Measurements from ENCODE around the gene TCF4.

The TCF4 gene

GRCh38 chr18:55432307-55433040 lies 155.5 kb downstream of the TCF4 start:
- in situ Hi-C loops (cut with HindIII; ENCODE audit: low sequenced_read_pairs), result no loop called here
- no peak for DNase-seq (ENCODE audit: low read depth, low spot score)
- TF ChIP-seq CTCF (IDR thresholded peaks at IDR 0.05; ENCODE audit: low read depth, low read length), result no peak

GRCh38 chr18:55430026-55430425 lies 158.0 kb downstream of the TCF4 start:
- in situ Hi-C loops (cut with HindIII; ENCODE audit: low sequenced_read_pairs), result no loop called here

More at GRCh38 chr18:55432307-55433040, 155.5 kb downstream of the TCF4 start:
- no peak overlapping the region for H3K4me3 ChIP-seq (ENCODE audit: low read depth, low read length)

GRCh38 chr18:55427951-55428350 lies 160.0 kb downstream of the TCF4 start:
- TF ChIP-seq CTCF (IDR thresholded peaks at IDR 0.05; ENCODE audit: low read depth, low read length), result no peak
- no peak overlapping the region for H3K4me3 ChIP-seq (ENCODE audit: low read depth, low read length)
- DNase-seq (ENCODE audit: low read depth, low spot score), result no peak
- in situ Hi-C loops (cut with HindIII; ENCODE audit: low sequenced_read_pairs), result no loop called here

More at GRCh38 chr18:55430026-55430425, 158.0 kb downstream of the TCF4 start:
- H3K4me3 ChIP-seq (ENCODE audit: low read depth, low read length), result no peak overlapping the region
- no peak for DNase-seq (ENCODE audit: low read depth, low spot score)
- TF ChIP-seq CTCF (IDR thresholded peaks at IDR 0.05; ENCODE audit: low read depth, low read length), result no peak

DNA sequence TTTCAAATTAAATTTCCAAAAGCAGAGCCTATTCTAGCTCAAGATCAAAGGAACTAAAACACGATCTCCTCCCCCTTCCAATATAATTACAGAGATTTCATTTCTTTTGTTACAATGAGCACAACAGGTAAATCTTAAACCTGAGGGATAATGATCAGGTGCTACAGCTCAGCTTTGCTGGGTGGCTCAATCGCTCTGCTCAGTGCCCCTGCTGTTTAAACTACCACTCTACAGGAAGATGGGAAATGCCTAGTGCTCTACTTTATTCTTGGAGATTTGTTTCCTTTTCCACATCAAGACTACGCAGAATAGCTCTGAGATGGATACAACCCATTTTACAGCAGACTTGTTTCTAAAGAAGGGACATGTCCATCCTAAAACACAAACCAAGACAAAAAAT lies 162.3 kb downstream of the TCF4 start:
- in situ Hi-C loops (cut with HindIII; ENCODE audit: low sequenced_read_pairs), result no loop called here
- no peak for TF ChIP-seq CTCF (IDR thresholded peaks at IDR 0.05; ENCODE audit: low read depth, low read length)
- DNase-seq (ENCODE audit: low read depth, low spot score), result no peak

GRCh38 chr18:55422456-55423180 lies 165.4 kb downstream of the TCF4 start:
- peak overlapping the region; percentile 36 for H3K4me3 ChIP-seq (ENCODE audit: low read depth, low read length)
- TF ChIP-seq CTCF (IDR thresholded peaks at IDR 0.05; ENCODE audit: low read depth, low read length), result no peak
- peak; percentile 42 for DNase-seq (ENCODE audit: low read depth, low spot score)
- in situ Hi-C loops (cut with HindIII; ENCODE audit: low sequenced_read_pairs), result no loop called here

More for the DNA sequence above, 162.3 kb downstream of the TCF4 start:
- no peak overlapping the region for H3K4me3 ChIP-seq (ENCODE audit: low read depth, low read length)

DNA sequence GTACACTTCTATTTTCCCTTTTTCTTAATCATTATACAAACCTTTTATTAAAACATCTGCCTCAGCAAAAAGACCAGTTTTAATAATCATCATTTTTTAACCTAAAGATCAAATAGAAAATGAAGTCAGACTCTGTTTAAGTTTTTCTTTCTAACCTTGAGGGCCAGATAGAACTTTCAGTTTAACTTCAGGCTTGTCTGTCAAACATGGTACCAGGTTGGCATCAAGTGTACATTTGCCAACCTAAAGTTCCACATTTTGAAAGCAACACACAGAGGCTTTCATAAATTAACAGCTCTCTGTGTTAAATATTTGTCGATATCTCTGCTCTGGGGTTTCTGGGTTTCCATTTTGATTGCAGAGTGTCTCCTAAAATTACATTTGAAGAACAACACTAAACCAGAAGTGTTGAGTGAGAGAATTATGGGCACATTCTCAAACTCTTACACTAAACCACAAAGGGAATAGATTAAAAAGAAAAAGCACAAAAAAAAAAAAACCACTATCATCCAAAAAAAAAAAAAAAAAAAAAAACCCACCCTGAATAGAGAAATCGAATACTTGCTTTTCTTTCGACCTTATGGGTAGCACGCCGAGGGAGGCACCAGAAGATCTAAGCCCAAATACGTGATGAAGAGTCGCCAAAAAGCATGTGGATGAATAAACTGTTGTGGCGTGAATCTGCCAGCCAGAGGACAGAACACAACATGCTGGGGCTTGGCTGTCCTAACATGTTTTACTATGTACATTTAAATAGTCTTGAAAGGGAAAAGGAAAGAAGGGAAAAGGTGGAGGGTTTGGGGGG lies 166.2 kb downstream of the TCF4 start:
- no peak for TF ChIP-seq CTCF (IDR thresholded peaks at IDR 0.05; ENCODE audit: low read depth, low read length)
- in situ Hi-C loops (cut with HindIII; ENCODE audit: low sequenced_read_pairs), result no loop called here
- peak; percentile 55 for DNase-seq (ENCODE audit: low read depth, low spot score)
- peak overlapping the region; percentile 36 for H3K4me3 ChIP-seq (ENCODE audit: low read depth, low read length)

All from astrocyte of the spinal cord (primary cell).